ENCODE results near the gene PIP4P1. TPM values are rescaled to one million over a fixed set of nuclear protein-coding genes. Genes with fewer than 3 reads are reported as not detected.
A peak's percentile ranks its signal among the peaks of the same experiment; 100 is the strongest.

Gene PIP4P1
- total and polyA plus RNA-seq, 2 experiments from 2014 or later: 20.9 to 26.4 TPM

DNA sequence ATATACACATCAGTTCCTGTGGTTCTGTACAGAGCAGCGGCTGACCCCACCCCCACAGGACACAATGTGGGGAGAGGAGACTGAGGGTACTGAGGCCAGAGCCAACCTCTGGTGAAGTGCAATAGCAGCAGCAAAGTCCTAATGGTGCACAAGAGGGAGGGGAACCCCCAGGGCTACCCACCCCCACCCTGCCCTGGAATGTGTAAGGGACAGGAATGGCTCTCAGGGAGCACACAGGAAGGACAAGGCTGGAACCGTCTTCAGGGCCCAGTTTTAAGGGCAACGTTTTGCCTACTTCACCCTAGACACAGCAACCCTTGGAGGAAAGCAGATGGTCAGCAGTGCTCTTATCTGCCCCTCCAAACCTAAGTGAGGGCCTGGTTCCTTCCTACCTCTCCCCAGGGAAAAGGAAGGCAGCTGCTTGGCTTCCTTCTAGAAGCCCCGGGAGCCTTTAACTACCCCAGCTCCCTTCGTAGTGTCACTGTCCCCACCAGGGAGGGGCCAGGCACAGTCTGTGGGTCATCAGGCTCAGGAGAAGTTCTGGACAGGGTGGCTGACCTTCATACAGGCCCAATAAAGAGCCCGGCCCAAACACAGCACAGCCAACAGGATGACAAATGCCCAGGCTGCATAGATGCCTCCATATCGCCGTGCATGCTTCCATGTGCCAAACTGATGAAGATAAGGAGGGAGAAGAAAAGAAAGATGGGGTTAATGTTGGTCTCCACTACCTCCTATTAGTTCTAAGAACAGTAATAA is 3.0 kb downstream of the PIP4P1 start:
- H3K27ac ChIP-seq (ENCODE audit: low read depth): peak overlapping the region; percentile 67
- TF ChIP-seq CTCF (conservative IDR thresholded peaks at IDR 0.05; ENCODE audit: low read depth in 2 of 2) (no peak), POLR2AphosphoS5 (IDR thresholded peaks at IDR 0.05; ENCODE audit: low read depth) (0 out of 2 replicates have a peak, but pooled peaks have one; percentile 28)
- Mint-ChIP-seq H3K27me3 (ENCODE audit: insufficient read depth, low read depth, poor library complexity) (peaks cover 12% of the 10 kb centered on the region), H3K4me1 (peaks cover 22% of the 10 kb centered on the region), H3K9me3 (peaks cover 11% of the 10 kb centered on the region), H3K4me3 (0 out of 3 replicates have a peak overlapping the region, but pooled peaks have one; percentile 95), H3K27ac (no peak overlapping the region; the same call in 1 of the 2 replicates), H3K36me3 (ENCODE audit: low read depth) (peaks cover 5% of the 10 kb centered on the region; the same call in 2 of the 3 replicates)
- no peaks in the 10 kb centered on the region for H3K27me3 ChIP-seq (ENCODE audit: insufficient read depth)
- peaks cover 42% of the 10 kb centered on the region for H3K79me2 ChIP-seq (replicated peaks; ENCODE audit: insufficient read depth)
- H3K4me2 ChIP-seq: no peak overlapping the region
- DNase-seq (ENCODE audit: low spot score) (peak; percentile 15), ATAC-seq (no peak)
- peaks cover 11% of the 10 kb centered on the region for H4K20me1 ChIP-seq (replicated peaks; ENCODE audit: insufficient read depth)
- no peak overlapping the region for H2AFZ ChIP-seq
- peaks cover 29% of the 10 kb centered on the region for H3K4me1 ChIP-seq (ENCODE audit: insufficient read depth)
- peaks cover 32% of the 10 kb centered on the region; the same call in 1 of the 2 replicates for H3F3A ChIP-seq (replicated peaks; ENCODE audit: low read depth)
- no peak overlapping the region for H3K4me3 ChIP-seq
- H3K36me3 ChIP-seq (ENCODE audit: insufficient read depth): peaks cover 17% of the 10 kb centered on the region
- H3K9me2 ChIP-seq (ENCODE audit: insufficient read depth): peaks cover 5% of the 10 kb centered on the region; the same call in 1 of the 2 replicates

DNA sequence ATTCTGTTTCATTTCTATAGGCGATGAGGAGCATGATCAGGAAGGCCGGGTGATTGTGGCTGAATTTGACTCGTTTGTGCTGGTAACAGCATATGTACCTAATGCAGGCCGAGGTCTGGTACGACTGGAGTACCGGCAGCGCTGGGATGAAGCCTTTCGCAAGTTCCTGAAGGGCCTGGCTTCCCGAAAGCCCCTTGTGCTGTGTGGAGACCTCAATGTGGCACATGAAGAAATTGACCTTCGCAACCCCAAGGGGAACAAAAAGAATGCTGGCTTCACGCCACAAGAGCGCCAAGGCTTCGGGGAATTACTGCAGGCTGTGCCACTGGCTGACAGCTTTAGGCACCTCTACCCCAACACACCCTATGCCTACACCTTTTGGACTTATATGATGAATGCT is 4.3 kb downstream of the PIP4P1 start:
- no peaks in the 10 kb centered on the region for H3K27me3 ChIP-seq (ENCODE audit: insufficient read depth)
- peaks cover 29% of the 10 kb centered on the region; the same call in 1 of the 2 replicates for H3F3A ChIP-seq (replicated peaks; ENCODE audit: low read depth)
- no peak for DNase-seq (ENCODE audit: low spot score)
- peaks cover 48% of the 10 kb centered on the region for H3K79me2 ChIP-seq (replicated peaks; ENCODE audit: insufficient read depth)
- peaks cover 30% of the 10 kb centered on the region for H3K4me1 ChIP-seq (ENCODE audit: insufficient read depth)
- H2AFZ ChIP-seq: no peak overlapping the region
- H3K9me2 ChIP-seq (ENCODE audit: insufficient read depth): no peaks in the 10 kb centered on the region
- H3K27ac ChIP-seq (ENCODE audit: low read depth): peak overlapping the region; percentile 92; the same call in 1 of the 2 replicates
- peaks cover 20% of the 10 kb centered on the region for H3K4me1 Mint-ChIP-seq
- H3K27ac Mint-ChIP-seq: no peak overlapping the region; the same call in 1 of the 2 replicates
- H3K36me3 Mint-ChIP-seq (ENCODE audit: low read depth): peaks cover 16% of the 10 kb centered on the region
- H3K36me3 ChIP-seq (ENCODE audit: insufficient read depth): peaks cover 17% of the 10 kb centered on the region
- H3K4me3 ChIP-seq: peak overlapping the region; percentile 65
- peaks cover 14% of the 10 kb centered on the region for H3K27me3 Mint-ChIP-seq (ENCODE audit: insufficient read depth, low read depth, poor library complexity)
- H3K9me3 Mint-ChIP-seq: peaks cover 11% of the 10 kb centered on the region
- no peak overlapping the region; the same call in 2 of the 3 replicates for H3K4me3 Mint-ChIP-seq
- no peak for ATAC-seq
- H3K4me2 ChIP-seq: no peak overlapping the region
- H4K20me1 ChIP-seq (replicated peaks; ENCODE audit: insufficient read depth): peaks cover 11% of the 10 kb centered on the region
- no peak for TF ChIP-seq EZH2phosphoT487 (IDR thresholded peaks at IDR 0.05; ENCODE audit: unreplicated experiment)
- no peak for TF ChIP-seq JUNB (IDR thresholded peaks at IDR 0.05; ENCODE audit: unreplicated experiment)
- TF ChIP-seq, protein P1, sequence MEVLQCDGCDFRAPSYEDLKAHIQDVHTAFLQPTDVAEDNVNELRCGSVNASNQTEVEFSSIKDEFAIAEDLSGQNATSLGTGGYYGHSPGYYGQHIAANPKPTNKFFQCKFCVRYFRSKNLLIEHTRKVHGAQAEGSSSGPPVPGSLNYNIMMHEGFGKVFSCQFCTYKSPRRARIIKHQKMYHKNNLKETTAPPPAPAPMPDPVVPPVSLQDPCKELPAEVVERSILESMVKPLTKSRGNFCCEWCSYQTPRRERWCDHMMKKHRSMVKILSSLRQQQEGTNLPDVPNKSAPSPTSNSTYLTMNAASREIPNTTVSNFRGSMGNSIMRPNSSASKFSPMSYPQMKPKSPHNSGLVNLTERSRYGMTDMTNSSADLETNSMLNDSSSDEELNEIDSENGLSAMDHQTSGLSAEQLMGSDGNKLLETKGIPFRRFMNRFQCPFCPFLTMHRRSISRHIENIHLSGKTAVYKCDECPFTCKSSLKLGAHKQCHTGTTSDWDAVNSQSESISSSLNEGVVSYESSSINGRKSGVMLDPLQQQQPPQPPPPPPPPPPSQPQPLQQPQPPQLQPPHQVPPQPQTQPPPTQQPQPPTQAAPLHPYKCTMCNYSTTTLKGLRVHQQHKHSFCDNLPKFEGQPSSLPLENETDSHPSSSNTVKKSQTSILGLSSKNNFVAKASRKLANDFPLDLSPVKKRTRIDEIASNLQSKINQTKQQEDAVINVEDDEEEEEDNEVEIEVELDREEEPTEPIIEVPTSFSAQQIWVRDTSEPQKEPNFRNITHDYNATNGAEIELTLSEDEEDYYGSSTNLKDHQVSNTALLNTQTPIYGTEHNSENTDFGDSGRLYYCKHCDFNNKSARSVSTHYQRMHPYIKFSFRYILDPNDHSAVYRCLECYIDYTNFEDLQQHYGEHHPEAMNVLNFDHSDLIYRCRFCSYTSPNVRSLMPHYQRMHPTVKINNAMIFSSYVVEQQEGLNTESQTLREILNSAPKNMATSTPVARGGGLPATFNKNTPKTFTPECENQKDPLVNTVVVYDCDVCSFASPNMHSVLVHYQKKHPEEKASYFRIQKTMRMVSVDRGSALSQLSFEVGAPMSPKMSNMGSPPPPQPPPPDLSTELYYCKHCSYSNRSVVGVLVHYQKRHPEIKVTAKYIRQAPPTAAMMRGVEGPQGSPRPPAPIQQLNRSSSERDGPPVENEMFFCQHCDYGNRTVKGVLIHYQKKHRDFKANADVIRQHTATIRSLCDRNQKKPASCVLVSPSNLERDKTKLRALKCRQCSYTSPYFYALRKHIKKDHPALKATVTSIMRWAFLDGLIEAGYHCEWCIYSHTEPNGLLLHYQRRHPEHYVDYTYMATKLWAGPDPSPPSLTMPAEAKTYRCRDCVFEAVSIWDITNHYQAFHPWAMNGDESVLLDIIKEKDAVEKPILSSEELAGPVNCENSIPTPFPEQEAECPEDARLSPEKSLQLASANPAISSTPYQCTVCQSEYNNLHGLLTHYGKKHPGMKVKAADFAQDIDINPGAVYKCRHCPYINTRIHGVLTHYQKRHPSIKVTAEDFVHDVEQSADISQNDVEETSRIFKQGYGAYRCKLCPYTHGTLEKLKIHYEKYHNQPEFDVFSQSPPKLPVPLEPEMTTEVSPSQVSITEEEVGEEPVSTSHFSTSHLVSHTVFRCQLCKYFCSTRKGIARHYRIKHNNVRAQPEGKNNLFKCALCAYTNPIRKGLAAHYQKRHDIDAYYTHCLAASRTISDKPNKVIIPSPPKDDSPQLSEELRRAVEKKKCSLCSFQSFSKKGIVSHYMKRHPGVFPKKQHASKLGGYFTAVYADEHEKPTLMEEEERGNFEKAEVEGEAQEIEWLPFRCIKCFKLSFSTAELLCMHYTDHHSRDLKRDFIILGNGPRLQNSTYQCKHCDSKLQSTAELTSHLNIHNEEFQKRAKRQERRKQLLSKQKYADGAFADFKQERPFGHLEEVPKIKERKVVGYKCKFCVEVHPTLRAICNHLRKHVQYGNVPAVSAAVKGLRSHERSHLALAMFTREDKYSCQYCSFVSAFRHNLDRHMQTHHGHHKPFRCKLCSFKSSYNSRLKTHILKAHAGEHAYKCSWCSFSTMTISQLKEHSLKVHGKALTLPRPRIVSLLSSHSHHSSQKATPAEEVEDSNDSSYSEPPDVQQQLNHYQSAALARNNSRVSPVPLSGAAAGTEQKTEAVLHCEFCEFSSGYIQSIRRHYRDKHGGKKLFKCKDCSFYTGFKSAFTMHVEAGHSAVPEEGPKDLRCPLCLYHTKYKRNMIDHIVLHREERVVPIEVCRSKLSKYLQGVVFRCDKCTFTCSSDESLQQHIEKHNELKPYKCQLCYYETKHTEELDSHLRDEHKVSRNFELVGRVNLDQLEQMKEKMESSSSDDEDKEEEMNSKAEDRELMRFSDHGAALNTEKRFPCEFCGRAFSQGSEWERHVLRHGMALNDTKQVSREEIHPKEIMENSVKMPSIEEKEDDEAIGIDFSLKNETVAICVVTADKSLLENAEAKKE (CRISPR knock-in tag; IDR thresholded peaks at IDR 0.05): no peak
- TF ChIP-seq ZNF114 (CRISPR knock-in tag; IDR thresholded peaks at IDR 0.05): no peak
- TF ChIP-seq STAT1 (IDR thresholded peaks at IDR 0.05; ENCODE audit: unreplicated experiment): no peak
- TF ChIP-seq ZNF331 (CRISPR knock-in tag; IDR thresholded peaks at IDR 0.05; ENCODE audit: low read depth): no peak
- TF ChIP-seq CREB1 (CRISPR knock-in tag; IDR thresholded peaks at IDR 0.05; ENCODE audit: low read depth): no peak
- TF ChIP-seq, protein P2, sequence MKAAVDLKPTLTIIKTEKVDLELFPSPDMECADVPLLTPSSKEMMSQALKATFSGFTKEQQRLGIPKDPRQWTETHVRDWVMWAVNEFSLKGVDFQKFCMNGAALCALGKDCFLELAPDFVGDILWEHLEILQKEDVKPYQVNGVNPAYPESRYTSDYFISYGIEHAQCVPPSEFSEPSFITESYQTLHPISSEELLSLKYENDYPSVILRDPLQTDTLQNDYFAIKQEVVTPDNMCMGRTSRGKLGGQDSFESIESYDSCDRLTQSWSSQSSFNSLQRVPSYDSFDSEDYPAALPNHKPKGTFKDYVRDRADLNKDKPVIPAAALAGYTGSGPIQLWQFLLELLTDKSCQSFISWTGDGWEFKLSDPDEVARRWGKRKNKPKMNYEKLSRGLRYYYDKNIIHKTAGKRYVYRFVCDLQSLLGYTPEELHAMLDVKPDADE (IDR thresholded peaks at IDR 0.05): no peak

Measured in GM23338 (cell line).